Activated gamma-delta T cell (primary cell): ENCODE measurements around the gene NFKB1.

ENCODE experiments used
- DNase-seq: peaks from one replicate; lab custom pipeline; 2025; lab: John Stamatoyannopoulos, UW

The NFKB1 gene

DNA sequence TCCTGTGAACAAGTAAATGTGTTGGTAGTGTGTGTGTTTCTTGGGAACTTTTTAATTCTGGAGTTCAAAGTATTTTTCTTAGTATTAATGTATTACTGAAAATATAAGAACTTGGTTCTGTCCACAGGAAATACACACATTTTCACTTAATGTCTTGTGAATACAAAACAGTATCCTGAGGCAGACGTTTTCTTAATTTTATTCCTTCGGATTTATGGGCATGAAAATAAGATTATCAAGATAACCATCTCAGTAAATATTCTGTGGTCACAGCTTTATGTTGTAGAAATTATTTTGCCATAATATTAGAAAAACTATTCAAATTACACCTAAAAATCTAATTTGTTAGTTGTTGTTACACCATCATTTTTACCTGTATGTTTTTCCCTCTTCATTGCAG lies 29.8 kb downstream of the NFKB1 start:
- DNase-seq: no peak

DNA sequence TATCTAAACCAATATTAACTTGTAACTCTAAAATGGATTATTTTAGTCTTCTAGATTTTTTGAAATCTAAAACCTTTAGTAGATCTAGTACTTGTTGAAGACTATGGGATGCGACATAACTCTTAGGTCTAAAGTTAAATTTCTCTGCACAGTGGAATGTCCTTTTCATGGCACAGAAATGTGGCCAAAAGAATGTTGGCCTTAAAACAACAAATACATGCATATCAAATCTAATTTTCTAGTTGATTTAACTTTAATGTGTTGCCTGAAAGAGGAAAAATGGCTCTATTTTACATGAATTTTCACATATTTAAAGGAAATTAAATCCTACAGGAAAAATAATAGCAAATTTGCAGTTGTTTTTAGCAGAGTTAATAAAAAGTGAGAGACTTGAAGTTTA lies 30.3 kb downstream of the NFKB1 start:
- no peak for DNase-seq

- DNase-seq: no peak
Measured at GRCh38 chr4:102533348-102533747, 32.2 kb downstream of the NFKB1 start.

GRCh38 chr4:102533904-102534303 lies 32.7 kb downstream of the NFKB1 start:
- DNase-seq: no peak

DNA sequence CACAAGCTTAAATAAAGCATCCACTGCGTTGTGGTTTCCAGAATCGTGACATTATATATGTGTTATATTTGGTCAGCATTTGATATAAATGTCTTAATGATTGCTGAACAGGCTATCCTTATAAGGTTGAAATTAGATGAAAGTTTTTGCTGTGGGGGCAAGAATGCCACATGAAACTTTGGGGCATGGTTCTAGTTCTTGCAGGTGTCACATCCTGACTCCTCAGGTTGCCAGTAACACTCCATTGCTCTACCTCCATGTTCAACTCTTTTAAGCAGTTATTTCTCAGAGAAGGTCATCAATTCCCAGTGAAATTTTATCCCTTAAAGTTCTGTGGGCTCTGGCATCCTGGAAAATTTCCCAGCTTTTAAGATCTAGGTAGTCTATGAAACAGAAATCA lies 33.7 kb downstream of the NFKB1 start:
- DNase-seq: no peak

- no peak for DNase-seq
Measured at GRCh38 chr4:102535398-102536082, 34.4 kb downstream of the NFKB1 start.

GRCh38 chr4:102536768-102537167 lies 35.6 kb downstream of the NFKB1 start:
- DNase-seq: no peak

DNA sequence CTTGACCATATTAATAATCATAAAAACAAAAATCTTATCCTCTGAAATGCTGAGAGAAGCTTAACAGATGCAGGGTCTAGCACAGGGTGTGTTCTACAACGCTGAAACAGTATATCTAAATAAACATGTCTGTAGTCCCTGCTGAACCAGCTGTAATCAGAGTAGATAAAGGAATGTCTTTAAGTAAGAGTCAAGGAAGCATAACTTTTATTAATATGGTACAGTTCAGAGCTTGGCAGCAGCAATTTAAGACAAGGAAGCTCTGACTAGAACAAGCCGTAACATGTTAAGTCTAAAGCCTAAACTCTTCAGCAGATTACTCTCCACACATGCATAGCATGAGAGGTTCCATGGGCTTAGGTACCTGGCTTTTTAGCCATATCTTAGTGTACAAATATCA lies 36.1 kb downstream of the NFKB1 start:
- no peak for DNase-seq

DNA sequence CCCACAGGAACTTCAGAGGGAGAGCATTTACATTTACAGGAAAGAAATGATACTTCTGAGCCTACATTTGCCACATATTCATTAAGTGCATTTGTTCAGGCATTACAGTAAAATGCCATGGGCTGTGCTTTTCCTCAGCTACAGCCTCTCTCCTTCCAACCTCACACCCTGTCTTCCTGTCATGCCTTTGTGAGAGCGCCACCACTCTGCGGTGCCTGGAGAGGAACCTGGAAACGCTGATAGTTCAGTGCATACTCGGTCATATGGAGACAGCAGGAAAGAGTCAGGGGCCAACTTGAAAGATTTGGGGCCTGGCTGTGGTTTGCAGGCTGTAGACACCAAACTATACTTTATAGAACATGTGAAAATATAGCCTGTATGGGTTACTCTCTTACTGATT lies 40.5 kb downstream of the NFKB1 start:
- DNase-seq: no peak

GRCh38 chr4:102543030-102543928 lies 42.1 kb downstream of the NFKB1 start:
- no peak for DNase-seq

- DNase-seq: no peak
Measured at GRCh38 chr4:102546635-102547034, 45.5 kb downstream of the NFKB1 start.

DNA sequence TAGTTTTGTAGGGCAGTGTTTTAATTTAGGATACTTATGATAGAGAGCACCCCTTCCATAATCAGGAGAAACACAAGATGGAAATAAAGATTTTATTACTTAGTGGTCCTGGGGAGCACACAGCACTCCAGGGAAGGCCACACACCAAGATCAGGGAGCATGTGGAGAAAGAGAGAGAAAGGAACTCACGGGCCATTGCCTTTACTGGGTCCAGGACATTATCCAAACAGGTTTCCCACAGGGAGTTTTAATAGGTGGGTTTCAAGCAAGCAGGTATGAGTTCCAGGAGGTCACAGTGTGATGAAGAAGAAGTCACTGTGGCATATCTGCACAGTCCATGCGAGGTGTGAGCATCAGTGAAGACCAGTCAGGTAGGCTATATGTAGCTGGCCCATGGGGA lies 46.8 kb downstream of the NFKB1 start:
- no peak for DNase-seq

DNA sequence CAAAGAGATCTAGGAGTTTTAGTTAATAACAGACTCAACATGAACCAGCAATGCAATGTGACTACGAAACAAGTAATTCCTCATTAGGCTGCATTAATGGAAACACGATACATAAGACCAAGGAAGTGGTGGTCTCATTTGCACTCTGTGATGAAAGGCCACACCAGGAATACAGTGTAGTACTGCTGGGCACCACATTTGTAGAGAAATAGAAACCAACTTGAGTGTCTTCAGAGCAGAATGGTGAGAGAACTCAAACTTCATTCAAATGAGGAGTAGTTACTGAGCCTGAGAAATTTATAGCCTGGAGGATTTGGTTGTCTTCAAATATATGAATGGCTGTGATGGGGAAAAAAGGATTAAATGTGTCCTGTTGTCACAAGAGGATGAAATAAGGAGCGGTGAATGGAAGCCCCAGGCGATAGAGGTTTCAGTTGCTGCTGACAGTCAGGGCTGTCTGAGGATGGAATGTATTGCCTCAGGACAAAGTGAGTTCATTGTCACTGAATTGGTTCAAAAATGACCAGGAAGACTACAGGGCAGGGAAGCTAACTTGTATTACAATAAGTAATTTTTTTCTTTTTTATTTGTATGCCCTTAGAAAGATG lies 50.9 kb downstream of the NFKB1 start:
- no peak for DNase-seq

DNA sequence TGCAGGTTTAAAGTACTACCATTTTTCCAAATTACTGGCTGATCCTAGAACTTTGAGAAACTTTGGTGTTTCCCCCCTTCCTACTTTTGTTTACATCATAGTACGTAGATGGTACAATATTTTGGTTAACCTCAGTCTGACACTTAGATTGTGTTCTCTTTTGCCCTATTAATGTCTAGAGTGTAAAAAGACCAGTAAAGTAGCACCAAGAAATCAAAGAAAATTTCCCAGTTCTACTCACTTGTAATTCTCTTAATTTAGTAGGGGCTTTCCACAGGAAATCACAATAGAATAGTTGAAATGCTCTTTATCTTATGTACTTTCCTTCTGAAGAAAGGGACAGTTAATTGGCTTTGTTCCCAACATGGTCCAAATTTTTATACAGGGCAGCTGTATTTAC lies 51.6 kb downstream of the NFKB1 start:
- no peak for DNase-seq

- no peak for DNase-seq
Measured at GRCh38 chr4:102553982-102554381, 52.8 kb downstream of the NFKB1 start.

GRCh38 chr4:102554482-102554881 lies 53.3 kb downstream of the NFKB1 start:
- no peak for DNase-seq

DNA sequence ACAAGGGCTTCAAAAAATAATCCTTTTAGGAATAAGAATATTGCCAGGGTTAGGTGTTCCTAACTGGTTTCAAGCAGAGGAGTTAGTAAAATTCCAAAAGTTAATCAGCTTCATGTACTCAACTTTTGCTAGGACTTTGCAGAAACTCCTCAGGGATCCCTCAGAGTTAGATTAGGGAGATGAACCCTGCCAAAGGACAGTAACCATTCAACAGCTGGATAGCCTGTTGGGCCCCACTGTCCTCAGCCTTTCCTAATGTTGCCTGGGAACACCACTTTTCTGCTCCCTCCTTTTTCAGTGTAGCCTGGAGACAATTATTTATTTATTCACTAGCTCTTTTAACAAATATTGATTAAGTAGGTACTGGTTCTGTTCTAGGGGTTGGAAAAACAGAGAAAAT lies 53.8 kb downstream of the NFKB1 start:
- no peak for DNase-seq

- no peak for DNase-seq
Measured at GRCh38 chr4:102557636-102558035, 56.5 kb downstream of the NFKB1 start.

- no peak for DNase-seq
Measured at GRCh38 chr4:102560115-102560514, 59.0 kb downstream of the NFKB1 start.

GRCh38 chr4:102560571-102561341 lies 59.6 kb downstream of the NFKB1 start:
- DNase-seq: no peak

DNA sequence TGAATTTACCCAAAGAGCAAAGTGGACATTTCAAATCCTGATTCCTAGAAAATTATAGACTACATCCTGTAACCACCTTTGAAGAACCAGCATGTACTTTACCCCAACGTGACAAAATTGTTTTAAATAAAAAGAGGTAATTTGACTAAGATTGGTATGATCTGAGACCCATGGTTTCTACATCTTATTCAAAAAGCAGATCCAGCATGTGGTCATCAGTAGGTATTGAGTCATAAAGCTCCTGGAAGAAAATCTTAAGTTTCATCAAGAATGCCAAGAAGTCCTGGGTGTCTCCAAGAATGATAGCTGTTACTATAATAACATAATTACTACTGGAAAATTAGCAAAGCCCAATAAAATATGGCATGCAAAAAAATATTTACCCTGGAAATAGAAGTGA lies 61.8 kb downstream of the NFKB1 start:
- no peak for DNase-seq

DNA sequence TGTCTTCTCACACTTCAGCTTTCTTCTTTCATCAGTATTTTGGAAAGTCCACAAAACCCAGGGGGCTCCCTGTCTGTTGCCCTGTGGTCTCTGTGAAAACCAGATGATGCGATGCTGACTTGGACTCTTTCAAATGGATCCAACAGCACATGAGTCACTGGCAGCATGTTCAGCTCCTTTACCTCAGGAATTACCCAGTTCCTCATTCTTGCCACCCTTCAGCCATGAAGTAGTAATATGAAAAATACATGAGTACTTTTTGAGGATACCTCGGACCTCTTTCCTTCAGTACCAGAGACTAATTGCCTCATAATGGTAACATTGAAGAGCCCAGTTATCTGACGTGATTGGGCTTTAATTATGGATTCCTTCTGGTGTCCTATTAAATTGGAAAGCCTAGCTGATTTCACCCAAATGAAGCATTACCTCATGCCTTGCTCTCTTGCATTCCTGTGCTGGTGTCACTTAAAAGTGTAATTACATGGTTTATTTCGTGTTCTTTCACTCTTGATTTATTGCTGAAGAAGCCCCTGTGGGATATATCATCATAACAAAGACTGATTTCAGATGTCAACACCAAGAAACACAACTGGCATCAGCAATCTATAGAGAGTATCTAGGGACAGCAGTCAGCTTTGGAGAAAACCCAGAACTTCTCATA lies 63.4 kb downstream of the NFKB1 start:
- DNase-seq: no peak
